ENCODE results near the gene OR56A1. TPM values are rescaled to one million over a fixed set of nuclear protein-coding genes. Genes with fewer than 3 reads are reported as not detected.
A peak's percentile ranks its signal among the peaks of the same experiment; 100 is the strongest.
"Not testable (repeated sequence)": the region's sequence is repeated elsewhere in the genome, so short reads cannot be mapped to it uniquely, and the experiment has no call there.

OR56A1 gene, protein sequence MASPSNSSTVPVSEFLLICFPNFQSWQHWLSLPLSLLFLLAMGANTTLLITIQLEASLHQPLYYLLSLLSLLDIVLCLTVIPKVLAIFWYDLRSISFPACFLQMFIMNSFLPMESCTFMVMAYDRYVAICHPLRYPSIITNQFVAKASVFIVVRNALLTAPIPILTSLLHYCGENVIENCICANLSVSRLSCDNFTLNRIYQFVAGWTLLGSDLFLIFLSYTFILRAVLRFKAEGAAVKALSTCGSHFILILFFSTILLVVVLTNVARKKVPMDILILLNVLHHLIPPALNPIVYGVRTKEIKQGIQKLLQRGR
- total RNA-seq (2021), result 0.04 TPM in 1 of 2 replicates, not detected in the other
- percentile 20 among the genes with signal in this experiment for Bru-seq, nascent RNA
- percentile 25 among the genes with signal in this experiment for BruChase-seq, experiment 1, labeled RNA remaining after a 2-hour chase
- percentile 26 among the genes with signal in this experiment for BruChase-seq, experiment 2, labeled RNA remaining after a 6-hour chase
- long read RNA-seq, result 0 reads

DNA sequence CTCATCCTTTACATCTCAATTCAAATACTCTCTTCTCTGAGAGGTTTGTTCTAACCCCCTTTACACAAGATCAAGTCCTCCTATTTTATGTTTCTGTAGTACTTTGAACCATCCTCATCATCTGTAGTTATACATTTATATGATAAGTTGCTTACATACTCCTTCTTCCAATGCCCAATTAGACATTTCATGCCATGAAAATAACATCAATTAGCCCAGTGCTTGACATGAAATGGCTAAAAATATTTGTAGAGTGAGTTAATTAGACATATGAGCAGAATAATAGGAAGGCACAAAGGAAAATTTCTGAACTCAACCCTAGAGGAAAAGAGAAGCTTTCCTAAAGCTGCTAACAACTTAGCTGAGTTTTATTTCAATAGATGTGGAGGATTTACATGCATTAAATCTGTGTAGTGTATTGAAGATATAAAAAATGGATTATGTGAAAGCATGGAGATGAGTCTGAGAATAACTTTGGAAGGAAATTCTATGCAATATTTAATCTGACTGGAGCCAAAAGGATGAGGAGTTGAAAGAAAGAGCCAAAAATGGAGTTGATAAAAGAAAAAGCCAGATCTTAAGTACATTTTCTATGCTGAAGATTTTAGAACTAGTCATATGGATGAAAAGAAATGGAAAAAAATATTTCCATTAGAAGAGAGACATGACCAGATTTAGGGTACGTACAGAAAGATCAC is at the start of gene OR56A1:
TSS of gene OR56A1 (minus strand) at position 51 of the 698 bp plus-strand sequence. CDS start 3,066 bp downstream, outside the sequence.
- ChIA-PET CTCF (no interaction called here), POLR2A (ENCODE audit: low non-redundant PET) (no interaction called here)
- Histone ChIP-seq H3K27me3 (replicated peaks; ENCODE audit: insufficient read depth, low read depth, low read length, poor library complexity) (no peaks in the 10 kb centered on the region), H3K4me3 (ENCODE audit: low read depth, low read length, poor library complexity, severe bottlenecking) (no peak within 1 kb of the TSS), H3K4me1 (ENCODE audit: insufficient read depth, low read length, poor library complexity, severe bottlenecking) (no peaks in the 10 kb centered on the region), H3K27ac (ENCODE audit: low read depth, low read length, poor library complexity, severe bottlenecking) (no peak within 1 kb of the TSS), H3K9me3 (ENCODE audit: low read depth, low read length, poor library complexity, severe bottlenecking) (no peaks in the 10 kb centered on the region), H3K36me3 (ENCODE audit: insufficient read depth, low read length, poor library complexity, severe bottlenecking) (no peaks in the 10 kb centered on the region)
- intact Hi-C loops (cut with micrococcal nuclease; ENCODE audit: unreplicated experiment), result no loop called here
- no peak for DNase-seq (ENCODE audit: low spot score)
- TF ChIP-seq, protein P1, sequence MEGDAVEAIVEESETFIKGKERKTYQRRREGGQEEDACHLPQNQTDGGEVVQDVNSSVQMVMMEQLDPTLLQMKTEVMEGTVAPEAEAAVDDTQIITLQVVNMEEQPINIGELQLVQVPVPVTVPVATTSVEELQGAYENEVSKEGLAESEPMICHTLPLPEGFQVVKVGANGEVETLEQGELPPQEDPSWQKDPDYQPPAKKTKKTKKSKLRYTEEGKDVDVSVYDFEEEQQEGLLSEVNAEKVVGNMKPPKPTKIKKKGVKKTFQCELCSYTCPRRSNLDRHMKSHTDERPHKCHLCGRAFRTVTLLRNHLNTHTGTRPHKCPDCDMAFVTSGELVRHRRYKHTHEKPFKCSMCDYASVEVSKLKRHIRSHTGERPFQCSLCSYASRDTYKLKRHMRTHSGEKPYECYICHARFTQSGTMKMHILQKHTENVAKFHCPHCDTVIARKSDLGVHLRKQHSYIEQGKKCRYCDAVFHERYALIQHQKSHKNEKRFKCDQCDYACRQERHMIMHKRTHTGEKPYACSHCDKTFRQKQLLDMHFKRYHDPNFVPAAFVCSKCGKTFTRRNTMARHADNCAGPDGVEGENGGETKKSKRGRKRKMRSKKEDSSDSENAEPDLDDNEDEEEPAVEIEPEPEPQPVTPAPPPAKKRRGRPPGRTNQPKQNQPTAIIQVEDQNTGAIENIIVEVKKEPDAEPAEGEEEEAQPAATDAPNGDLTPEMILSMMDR (conservative IDR thresholded peaks at IDR 0.05; ENCODE audit: low read depth, low read length), result no peak
- no peak for TF ChIP-seq EZH2 (IDR thresholded peaks at IDR 0.05; ENCODE audit: borderline replicate concordance, low read depth, low read length, poor library complexity, severe bottlenecking)
- BruUV-seq (replicated peaks), result no TSS peak

DNA sequence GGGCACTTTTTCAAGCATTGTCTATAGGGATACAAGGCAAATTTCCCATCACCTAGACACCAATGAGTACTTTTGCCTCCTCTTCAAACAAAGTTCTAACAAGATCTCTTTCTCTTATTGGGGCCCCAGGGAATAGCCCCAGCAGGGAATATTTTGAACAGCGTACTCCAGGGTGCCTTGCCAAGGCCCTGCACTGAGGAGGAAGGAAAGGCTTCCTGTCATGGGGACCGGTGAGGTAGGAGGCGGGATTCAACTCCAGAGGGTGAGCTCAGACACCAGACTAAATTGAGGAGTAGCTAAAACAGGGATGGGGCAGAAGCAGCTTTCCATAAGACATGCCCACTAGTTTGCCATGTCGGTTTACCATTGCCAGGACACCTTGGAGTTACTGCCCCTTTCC is 48.9 kb upstream of the OR56A1 start:
- intact Hi-C loops (cut with micrococcal nuclease; ENCODE audit: unreplicated experiment), result no loop called here
- ChIA-PET POLR2A (ENCODE audit: low non-redundant PET) (no interaction called here), CTCF (no interaction called here)
- Histone ChIP-seq H3K9me3 (ENCODE audit: low read depth, low read length, poor library complexity, severe bottlenecking) (no peaks in the 10 kb centered on the region), H3K4me1 (ENCODE audit: insufficient read depth, low read length, poor library complexity, severe bottlenecking) (no peaks in the 10 kb centered on the region), H3K27me3 (replicated peaks; ENCODE audit: insufficient read depth, low read depth, low read length, poor library complexity) (no peaks in the 10 kb centered on the region), H3K27ac (ENCODE audit: low read depth, low read length, poor library complexity, severe bottlenecking) (no peak overlapping the region), H3K36me3 (ENCODE audit: insufficient read depth, low read length, poor library complexity, severe bottlenecking) (no peaks in the 10 kb centered on the region), H3K4me3 (ENCODE audit: low read depth, low read length, poor library complexity, severe bottlenecking) (no peak overlapping the region)
- no peak for DNase-seq (ENCODE audit: low spot score)
- TF ChIP-seq, protein P1 (conservative IDR thresholded peaks at IDR 0.05; ENCODE audit: low read depth, low read length), result no peak
- no peak for TF ChIP-seq EZH2 (IDR thresholded peaks at IDR 0.05; ENCODE audit: borderline replicate concordance, low read depth, low read length, poor library complexity, severe bottlenecking)
- no TSS peak for BruUV-seq (replicated peaks)

DNA sequence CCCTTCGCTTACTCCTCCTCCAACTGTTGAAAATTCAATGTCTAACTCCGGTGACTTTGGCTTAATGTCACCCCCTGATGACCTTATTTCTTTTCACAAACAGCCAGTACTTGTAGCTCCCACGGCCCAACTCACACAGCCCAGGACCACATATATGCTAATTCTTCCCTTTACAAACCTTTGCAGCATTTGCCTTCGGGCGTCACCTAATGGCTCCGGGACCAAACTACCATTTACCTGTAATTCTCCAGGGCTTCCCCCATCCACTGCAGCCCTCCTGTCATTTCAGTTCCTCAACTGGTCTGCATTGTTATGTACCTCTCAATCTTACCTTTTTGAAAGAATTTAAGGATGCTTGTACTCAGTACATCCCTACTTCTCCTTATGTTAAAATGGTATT is 47.2 kb upstream of the OR56A1 start:
- H3K4me3 ChIP-seq (ENCODE audit: low read depth, low read length, poor library complexity, severe bottlenecking), result no peak overlapping the region
- ChIA-PET POLR2A (ENCODE audit: low non-redundant PET) (no interaction called here), CTCF (no interaction called here)
- DNase-seq (ENCODE audit: low spot score), result no peak
- BruUV-seq (replicated peaks), result no TSS peak
- intact Hi-C loops (cut with micrococcal nuclease; ENCODE audit: unreplicated experiment), result no loop called here
- no peak overlapping the region for H3K27ac ChIP-seq (ENCODE audit: low read depth, low read length, poor library complexity, severe bottlenecking)
- no peaks in the 10 kb centered on the region for H3K9me3 ChIP-seq (ENCODE audit: low read depth, low read length, poor library complexity, severe bottlenecking)
- H3K27me3 ChIP-seq (replicated peaks; ENCODE audit: insufficient read depth, low read depth, low read length, poor library complexity), result no peaks in the 10 kb centered on the region
- no peaks in the 10 kb centered on the region for H3K4me1 ChIP-seq (ENCODE audit: insufficient read depth, low read length, poor library complexity, severe bottlenecking)
- no peaks in the 10 kb centered on the region for H3K36me3 ChIP-seq (ENCODE audit: insufficient read depth, low read length, poor library complexity, severe bottlenecking)
- TF ChIP-seq, protein P1 (conservative IDR thresholded peaks at IDR 0.05; ENCODE audit: low read depth, low read length), result no peak
- TF ChIP-seq EZH2 (IDR thresholded peaks at IDR 0.05; ENCODE audit: borderline replicate concordance, low read depth, low read length, poor library complexity, severe bottlenecking), result no peak

DNA sequence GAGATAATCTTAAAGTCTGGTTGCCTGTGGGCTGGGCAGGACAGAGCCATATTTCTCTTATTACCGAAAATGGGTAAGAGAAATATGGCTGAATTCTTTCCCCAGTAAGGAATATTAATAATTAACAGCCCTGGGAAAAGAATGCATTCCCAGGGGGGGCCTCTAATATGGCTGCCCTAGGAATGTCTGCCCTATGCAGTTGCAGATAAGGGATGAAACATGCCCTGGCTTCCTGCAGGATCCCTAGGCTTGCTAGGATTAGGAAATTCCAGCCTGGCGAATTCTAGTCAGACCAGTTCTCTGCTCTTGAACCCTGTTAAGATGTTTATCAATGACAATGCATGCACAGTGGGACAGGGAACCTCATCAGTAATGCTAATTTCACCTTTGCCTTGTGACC is 45.9 kb upstream of the OR56A1 start:
- H3K27me3 ChIP-seq (replicated peaks; ENCODE audit: insufficient read depth, low read depth, low read length, poor library complexity); H3K9me3 ChIP-seq (ENCODE audit: low read depth, low read length, poor library complexity, severe bottlenecking); intact Hi-C loops (cut with micrococcal nuclease; ENCODE audit: unreplicated experiment); DNase-seq (ENCODE audit: low spot score); CTCF ChIA-PET; POLR2A ChIA-PET (ENCODE audit: low non-redundant PET); H3K36me3 ChIP-seq (ENCODE audit: insufficient read depth, low read length, poor library complexity, severe bottlenecking); BruUV-seq (replicated peaks); H3K27ac ChIP-seq (ENCODE audit: low read depth, low read length, poor library complexity, severe bottlenecking); H3K4me1 ChIP-seq (ENCODE audit: insufficient read depth, low read length, poor library complexity, severe bottlenecking); H3K4me3 ChIP-seq (ENCODE audit: low read depth, low read length, poor library complexity, severe bottlenecking): not testable (repeated sequence)

Measured in A673 (cell line).